ENCODE results near the gene TRAF2.

DNA sequence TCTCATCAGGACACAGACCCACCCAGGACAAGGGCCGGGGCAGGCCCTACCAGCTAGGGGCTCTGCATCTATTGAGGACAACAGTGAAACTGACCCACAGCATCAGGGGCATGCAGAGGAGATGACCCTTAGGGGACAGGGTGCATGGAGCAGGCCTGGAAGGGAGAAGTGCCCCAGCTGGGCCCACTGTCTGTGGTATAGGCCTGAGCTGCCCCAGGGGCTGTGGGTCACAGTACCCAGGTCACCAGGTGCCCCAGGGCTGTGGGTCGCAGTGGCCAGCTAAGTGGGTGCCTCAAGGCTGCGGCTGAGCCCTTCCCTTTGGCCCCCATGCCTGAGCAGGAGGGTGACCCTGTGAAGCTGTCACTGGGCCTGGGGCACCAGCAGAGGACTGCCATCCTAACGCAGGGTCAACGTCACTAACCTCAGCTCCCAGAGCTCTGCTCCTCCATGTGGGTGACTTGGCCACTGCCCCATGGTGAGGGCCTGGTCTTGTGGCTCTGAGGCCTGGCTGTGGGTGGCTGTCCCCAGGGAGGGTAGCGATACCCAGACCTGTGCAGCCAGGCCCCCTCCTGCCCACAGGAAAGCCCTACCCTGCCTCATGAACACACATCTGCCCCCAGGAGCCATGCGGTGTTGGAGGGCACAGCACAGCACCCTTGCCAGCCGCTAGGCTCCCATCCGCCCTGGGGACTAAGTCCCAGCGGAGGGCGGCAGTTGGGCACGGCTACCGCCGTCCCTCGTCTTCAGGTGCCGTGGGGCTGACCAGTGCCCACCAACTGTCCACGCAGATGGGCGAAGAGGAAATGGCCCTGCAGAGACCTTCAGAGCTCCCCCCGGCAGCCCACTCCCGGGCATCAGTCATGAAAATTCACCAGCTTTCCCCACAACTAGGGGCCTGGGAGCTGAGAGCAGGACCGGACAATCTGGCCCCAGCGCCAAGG lies 25.1 kb upstream of the TRAF2 start:
- TF ChIP-seq, protein P1, sequence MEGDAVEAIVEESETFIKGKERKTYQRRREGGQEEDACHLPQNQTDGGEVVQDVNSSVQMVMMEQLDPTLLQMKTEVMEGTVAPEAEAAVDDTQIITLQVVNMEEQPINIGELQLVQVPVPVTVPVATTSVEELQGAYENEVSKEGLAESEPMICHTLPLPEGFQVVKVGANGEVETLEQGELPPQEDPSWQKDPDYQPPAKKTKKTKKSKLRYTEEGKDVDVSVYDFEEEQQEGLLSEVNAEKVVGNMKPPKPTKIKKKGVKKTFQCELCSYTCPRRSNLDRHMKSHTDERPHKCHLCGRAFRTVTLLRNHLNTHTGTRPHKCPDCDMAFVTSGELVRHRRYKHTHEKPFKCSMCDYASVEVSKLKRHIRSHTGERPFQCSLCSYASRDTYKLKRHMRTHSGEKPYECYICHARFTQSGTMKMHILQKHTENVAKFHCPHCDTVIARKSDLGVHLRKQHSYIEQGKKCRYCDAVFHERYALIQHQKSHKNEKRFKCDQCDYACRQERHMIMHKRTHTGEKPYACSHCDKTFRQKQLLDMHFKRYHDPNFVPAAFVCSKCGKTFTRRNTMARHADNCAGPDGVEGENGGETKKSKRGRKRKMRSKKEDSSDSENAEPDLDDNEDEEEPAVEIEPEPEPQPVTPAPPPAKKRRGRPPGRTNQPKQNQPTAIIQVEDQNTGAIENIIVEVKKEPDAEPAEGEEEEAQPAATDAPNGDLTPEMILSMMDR (IDR thresholded peaks at IDR 0.05; ENCODE audit: low read depth, low read length) = no peak
- TF ChIP-seq EZH2phosphoT487 (IDR thresholded peaks at IDR 0.05; ENCODE audit: low read depth) = no peak
